Liver (tissue), 3 donors: Measurements from ENCODE around the gene VASP.

Experiments used
- FOXA1 ChIP-seq: IDR thresholded peaks from 2 replicates; pipeline ENCODE4 v1.6.1; 2016; ENCODE audit warnings: antibody characterized with exemption
- GABPA ChIP-seq, 2 donors: IDR thresholded peaks in 1 of 2; conservative IDR thresholded peaks in 1 of 2; 2 replicates each; pipeline ENCODE4 v1.6.1; 2016; ENCODE audit warnings: antibody characterized with exemption in 2 of 2, mild to moderate bottlenecking in 1 of 2, moderate library complexity in 1 of 2
- JUND ChIP-seq, 2 donors: IDR thresholded peaks; 2 replicates each; pipeline ENCODE4 v1.6.1; 2016; ENCODE audit warnings: antibody characterized with exemption in 2 of 2
- RAD21 ChIP-seq, 2 donors: IDR thresholded peaks; 2 replicates each; pipeline ENCODE4 v1.6.1; 2016; ENCODE audit warnings: antibody characterized with exemption in 2 of 2, mild to moderate bottlenecking in 2 of 2
- RXRA ChIP-seq, 2 donors: IDR thresholded peaks; 2 replicates each; pipeline ENCODE4 v1.6.1; 2017 to 2018; ENCODE audit warnings: antibody characterized with exemption in 2 of 2, mild to moderate bottlenecking in 1 of 2
- SP1 ChIP-seq: IDR thresholded peaks from 2 replicates; pipeline ENCODE4 v1.6.1; 2018; ENCODE audit warnings: antibody characterized with exemption, mild to moderate bottlenecking
- TAF1 ChIP-seq: conservative IDR thresholded peaks from 2 replicates; pipeline ENCODE4 v1.6.1; 2016; ENCODE audit warnings: antibody characterized with exemption, mild to moderate bottlenecking
- TF ChIP-seq, protein P1 (sequence below): fragments of 150-350 bp; IDR thresholded peaks from 2 replicates; pipeline ENCODE4 v1.5.1; 2017; ENCODE audit warnings: improper control_type of control experiment, low read depth, low read length; ENCODE audit not compliant: missing input control
- TF ChIP-seq, protein P2 (sequence below): IDR thresholded peaks from 2 replicates; pipeline ENCODE4 v1.6.1; 2016; ENCODE audit warnings: antibody characterized with exemption, mild to moderate bottlenecking
- TF ChIP-seq, protein P3 (sequence below): IDR thresholded peaks from 2 replicates; pipeline ENCODE4 v1.6.1; 2016; ENCODE audit warnings: antibody characterized with exemption
- donor health status: healthy.
- donor health status: healthy.

DNA sequence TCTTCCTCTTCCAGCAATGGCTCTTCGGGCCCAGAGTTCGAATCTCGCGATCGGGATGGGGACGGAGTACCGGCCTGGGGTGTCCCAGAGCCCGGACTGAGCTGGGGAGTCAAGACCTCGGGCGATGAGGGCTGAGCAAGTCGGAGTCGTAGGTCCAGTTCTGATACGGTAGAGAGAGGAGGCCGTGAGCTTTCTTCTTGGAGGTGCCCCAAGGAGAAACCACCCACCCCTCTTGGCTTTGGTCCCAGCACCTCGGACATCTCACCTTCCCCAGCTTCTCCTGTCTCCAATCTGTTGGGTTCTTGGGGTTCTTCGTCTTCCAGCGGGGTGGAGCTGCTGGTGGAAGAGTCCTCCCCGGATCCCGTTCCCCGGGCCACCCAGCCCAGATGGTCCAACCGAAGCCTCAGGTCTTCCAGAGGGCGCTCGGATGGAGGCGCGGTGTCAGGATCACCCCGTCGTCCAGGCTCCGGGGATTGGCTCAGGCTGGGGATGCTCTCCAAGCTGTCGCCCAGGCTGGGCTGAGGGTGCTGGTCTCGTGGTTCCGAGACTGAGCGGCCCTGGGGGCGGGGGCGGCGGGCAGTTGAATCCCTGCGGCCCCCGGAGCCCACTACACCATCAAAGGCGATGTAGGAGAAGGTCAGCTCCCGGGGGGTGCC, 12.9 kb upstream of the VASP start:
- TF ChIP-seq, protein P1, sequence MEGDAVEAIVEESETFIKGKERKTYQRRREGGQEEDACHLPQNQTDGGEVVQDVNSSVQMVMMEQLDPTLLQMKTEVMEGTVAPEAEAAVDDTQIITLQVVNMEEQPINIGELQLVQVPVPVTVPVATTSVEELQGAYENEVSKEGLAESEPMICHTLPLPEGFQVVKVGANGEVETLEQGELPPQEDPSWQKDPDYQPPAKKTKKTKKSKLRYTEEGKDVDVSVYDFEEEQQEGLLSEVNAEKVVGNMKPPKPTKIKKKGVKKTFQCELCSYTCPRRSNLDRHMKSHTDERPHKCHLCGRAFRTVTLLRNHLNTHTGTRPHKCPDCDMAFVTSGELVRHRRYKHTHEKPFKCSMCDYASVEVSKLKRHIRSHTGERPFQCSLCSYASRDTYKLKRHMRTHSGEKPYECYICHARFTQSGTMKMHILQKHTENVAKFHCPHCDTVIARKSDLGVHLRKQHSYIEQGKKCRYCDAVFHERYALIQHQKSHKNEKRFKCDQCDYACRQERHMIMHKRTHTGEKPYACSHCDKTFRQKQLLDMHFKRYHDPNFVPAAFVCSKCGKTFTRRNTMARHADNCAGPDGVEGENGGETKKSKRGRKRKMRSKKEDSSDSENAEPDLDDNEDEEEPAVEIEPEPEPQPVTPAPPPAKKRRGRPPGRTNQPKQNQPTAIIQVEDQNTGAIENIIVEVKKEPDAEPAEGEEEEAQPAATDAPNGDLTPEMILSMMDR: no peak
- no peak for TF ChIP-seq TAF1
- TF ChIP-seq RXRA (IDR thresholded peaks at IDR 0.05): no peak
- TF ChIP-seq JUND (IDR thresholded peaks at IDR 0.05): no peak
- TF ChIP-seq GABPA (IDR thresholded peaks at IDR 0.05 in 1 of 2, conservative IDR thresholded peaks at IDR 0.05 in 1 of 2): no peak
- TF ChIP-seq, protein P2, sequence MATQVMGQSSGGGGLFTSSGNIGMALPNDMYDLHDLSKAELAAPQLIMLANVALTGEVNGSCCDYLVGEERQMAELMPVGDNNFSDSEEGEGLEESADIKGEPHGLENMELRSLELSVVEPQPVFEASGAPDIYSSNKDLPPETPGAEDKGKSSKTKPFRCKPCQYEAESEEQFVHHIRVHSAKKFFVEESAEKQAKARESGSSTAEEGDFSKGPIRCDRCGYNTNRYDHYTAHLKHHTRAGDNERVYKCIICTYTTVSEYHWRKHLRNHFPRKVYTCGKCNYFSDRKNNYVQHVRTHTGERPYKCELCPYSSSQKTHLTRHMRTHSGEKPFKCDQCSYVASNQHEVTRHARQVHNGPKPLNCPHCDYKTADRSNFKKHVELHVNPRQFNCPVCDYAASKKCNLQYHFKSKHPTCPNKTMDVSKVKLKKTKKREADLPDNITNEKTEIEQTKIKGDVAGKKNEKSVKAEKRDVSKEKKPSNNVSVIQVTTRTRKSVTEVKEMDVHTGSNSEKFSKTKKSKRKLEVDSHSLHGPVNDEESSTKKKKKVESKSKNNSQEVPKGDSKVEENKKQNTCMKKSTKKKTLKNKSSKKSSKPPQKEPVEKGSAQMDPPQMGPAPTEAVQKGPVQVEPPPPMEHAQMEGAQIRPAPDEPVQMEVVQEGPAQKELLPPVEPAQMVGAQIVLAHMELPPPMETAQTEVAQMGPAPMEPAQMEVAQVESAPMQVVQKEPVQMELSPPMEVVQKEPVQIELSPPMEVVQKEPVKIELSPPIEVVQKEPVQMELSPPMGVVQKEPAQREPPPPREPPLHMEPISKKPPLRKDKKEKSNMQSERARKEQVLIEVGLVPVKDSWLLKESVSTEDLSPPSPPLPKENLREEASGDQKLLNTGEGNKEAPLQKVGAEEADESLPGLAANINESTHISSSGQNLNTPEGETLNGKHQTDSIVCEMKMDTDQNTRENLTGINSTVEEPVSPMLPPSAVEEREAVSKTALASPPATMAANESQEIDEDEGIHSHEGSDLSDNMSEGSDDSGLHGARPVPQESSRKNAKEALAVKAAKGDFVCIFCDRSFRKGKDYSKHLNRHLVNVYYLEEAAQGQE: no peak
- TF ChIP-seq SP1: no peak
- TF ChIP-seq, protein P3, sequence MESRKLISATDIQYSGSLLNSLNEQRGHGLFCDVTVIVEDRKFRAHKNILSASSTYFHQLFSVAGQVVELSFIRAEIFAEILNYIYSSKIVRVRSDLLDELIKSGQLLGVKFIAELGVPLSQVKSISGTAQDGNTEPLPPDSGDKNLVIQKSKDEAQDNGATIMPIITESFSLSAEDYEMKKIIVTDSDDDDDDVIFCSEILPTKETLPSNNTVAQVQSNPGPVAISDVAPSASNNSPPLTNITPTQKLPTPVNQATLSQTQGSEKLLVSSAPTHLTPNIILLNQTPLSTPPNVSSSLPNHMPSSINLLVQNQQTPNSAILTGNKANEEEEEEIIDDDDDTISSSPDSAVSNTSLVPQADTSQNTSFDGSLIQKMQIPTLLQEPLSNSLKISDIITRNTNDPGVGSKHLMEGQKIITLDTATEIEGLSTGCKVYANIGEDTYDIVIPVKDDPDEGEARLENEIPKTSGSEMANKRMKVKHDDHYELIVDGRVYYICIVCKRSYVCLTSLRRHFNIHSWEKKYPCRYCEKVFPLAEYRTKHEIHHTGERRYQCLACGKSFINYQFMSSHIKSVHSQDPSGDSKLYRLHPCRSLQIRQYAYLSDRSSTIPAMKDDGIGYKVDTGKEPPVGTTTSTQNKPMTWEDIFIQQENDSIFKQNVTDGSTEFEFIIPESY: no peak
- no peak for TF ChIP-seq FOXA1
- TF ChIP-seq RAD21 (IDR thresholded peaks at IDR 0.05): no peak
